Tibial artery (tissue), 4 donors: ENCODE data around the gene RFK.

ENCODE experiments used
- DNase-seq, 2 donors: peaks; one replicate each; pipeline ENCODE4 v3.0.0-alpha.2; 2019
- H3K27ac ChIP-seq, 2 donors: fragments of 200-600 bp; sonication (generic) in 1 of 2; 1 replicate in 1 of 2; 2 replicates in 1 of 2; pipeline ENCODE4 v1.5.1; 2018 to 2019; ENCODE audit warnings: mild to moderate bottlenecking in 1 of 2
- H3K27me3 ChIP-seq, 2 donors: fragments of 200-600 bp; sonication (generic) in 1 of 2; one replicate each; pipeline versions ENCODE4 v1.5.1 to v1.6.0; 2016 to 2019
- H3K36me3 ChIP-seq, 3 donors: fragments of 200-600 bp; sonication (generic) in 2 of 3; one replicate each; pipeline ENCODE4 v1.5.1; 2016 to 2019; ENCODE audit warnings: mild to moderate bottlenecking in 2 of 3
- H3K4me1 ChIP-seq, 4 donors: fragments of 200-600 bp; sonication (generic) in 2 of 4; 1 replicate in 3 of 4; 2 replicates in 1 of 4; pipeline ENCODE4 v1.5.1; 2016 to 2019
- H3K4me3 ChIP-seq, 2 donors: fragments of 200-600 bp; sonication (generic) in 1 of 2; 1 replicate in 1 of 2; 2 replicates in 1 of 2; pipeline ENCODE4 v1.5.1; 2018 to 2019; ENCODE audit warnings: mild to moderate bottlenecking in 2 of 2
- H3K9me3 ChIP-seq, 3 donors: fragments of 200-600 bp; sonication (generic) in 1 of 3; one replicate each; pipeline ENCODE4 v1.5.1; 2016 to 2019
- intact Hi-C: fragments of 100-400 bp; cut with DNase I; formaldehyde crosslinking; loops from one replicate; pipeline ENCODE4 v1.15.0; 2023; ENCODE audit warnings: low total_unique reads
- TF ChIP-seq, protein P1 (sequence below), 2 experiments: fragments of 200-600 bp in 1 of 2; fragments of 450-650 bp in 1 of 2; IDR thresholded peaks; one replicate each; pipeline ENCODE4 v1.5.1; 2017 to 2019; ENCODE audit warnings: antibody characterized with exemption in 2 of 2, mild to moderate bottlenecking in 1 of 2, moderate library complexity in 1 of 2

Gene RFK

DNA sequence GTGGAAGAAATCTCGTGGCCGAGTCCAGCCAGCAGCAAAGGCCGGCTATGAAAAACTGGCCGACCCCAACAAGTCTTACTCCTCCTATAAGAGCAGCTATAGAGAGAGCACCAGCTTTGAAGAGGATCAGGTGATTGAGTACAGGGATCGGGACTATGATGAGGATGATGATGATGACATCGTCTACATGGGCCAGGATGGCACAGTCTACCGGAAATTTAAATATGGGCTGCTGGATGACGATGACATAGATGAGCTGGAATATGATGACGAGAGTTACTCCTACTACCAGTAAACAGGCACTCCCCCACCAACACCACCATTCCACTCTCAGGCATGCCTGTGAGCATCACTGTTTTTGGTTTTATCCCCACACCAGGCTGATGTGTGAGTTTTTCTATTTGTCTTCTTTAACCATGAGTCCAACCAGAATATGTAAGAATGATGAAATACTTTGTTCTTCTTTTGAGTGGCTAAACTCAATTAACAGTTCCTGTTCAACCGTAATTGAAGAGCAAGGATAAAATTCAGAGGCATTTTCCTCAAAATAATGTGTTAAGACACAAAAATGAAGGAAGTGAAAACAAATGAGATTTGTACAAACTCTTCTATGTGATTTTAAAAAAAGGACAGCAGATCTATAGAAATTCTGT is 35.5 kb downstream of the RFK start:
- intact Hi-C loops = no loop called here
- Histone ChIP-seq H3K27ac (no peak overlapping the region), H3K36me3 (no peaks in the 10 kb centered on the region), H3K4me1 (no peaks in the 10 kb centered on the region), H3K27me3 (no peaks in the 10 kb centered on the region), H3K9me3 (no peaks in the 10 kb centered on the region), H3K4me3 (no peak overlapping the region)
- TF ChIP-seq, protein P1, sequence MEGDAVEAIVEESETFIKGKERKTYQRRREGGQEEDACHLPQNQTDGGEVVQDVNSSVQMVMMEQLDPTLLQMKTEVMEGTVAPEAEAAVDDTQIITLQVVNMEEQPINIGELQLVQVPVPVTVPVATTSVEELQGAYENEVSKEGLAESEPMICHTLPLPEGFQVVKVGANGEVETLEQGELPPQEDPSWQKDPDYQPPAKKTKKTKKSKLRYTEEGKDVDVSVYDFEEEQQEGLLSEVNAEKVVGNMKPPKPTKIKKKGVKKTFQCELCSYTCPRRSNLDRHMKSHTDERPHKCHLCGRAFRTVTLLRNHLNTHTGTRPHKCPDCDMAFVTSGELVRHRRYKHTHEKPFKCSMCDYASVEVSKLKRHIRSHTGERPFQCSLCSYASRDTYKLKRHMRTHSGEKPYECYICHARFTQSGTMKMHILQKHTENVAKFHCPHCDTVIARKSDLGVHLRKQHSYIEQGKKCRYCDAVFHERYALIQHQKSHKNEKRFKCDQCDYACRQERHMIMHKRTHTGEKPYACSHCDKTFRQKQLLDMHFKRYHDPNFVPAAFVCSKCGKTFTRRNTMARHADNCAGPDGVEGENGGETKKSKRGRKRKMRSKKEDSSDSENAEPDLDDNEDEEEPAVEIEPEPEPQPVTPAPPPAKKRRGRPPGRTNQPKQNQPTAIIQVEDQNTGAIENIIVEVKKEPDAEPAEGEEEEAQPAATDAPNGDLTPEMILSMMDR (IDR thresholded peaks at IDR 0.05) = no peak
- DNase-seq = no peak

DNA sequence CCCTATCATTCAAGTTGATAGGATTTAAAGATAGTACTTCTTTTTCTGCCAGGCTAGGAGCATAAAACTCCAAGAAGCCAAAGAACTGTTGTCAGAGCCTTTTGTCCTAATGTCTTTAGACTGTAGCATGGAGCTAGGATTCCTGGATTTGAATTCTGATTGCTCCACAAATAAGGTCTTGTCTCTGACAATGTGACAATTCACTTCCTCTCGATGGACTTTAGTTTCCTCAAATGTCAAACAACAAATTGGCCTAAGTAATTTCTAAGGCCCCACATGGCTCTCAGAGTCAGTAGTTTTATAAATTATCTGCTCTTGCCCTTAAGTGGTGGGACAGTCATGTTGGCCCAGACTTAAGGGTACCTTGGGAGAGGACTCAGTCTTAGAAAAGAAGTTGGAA is 36.7 kb downstream of the RFK start:
- no peak for DNase-seq
- intact Hi-C loops = no loop called here
- Histone ChIP-seq H3K4me3 (no peak overlapping the region), H3K4me1 (no peaks in the 10 kb centered on the region), H3K36me3 (no peaks in the 10 kb centered on the region), H3K9me3 (no peaks in the 10 kb centered on the region), H3K27me3 (no peaks in the 10 kb centered on the region), H3K27ac (no peak overlapping the region)
- TF ChIP-seq, protein P1 (IDR thresholded peaks at IDR 0.05) = no peak

DNA sequence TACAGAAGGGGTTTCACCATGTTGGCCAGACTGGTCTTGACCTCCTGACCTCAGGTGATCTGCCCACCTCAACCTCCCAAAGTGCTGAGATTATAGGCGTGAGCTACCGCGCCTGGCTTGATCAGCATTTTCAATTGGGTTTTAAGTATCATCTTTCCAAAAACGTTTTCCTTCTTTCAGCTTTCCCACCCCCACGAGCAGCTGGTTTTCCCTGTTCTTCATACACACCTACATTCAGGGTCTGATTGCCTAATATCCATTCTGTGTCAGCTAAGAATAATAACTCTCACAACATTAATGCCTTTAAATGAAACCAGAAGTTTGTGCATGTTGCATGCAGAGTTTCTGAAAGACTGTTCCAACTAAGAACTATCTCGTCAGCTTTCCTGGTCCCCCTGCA is 38.3 kb downstream of the RFK start:
- Histone ChIP-seq H3K36me3 (no peaks in the 10 kb centered on the region), H3K27ac (no peak overlapping the region), H3K4me3 (no peak overlapping the region), H3K9me3 (no peaks in the 10 kb centered on the region), H3K27me3 (no peaks in the 10 kb centered on the region), H3K4me1 (no peaks in the 10 kb centered on the region)
- no peak for DNase-seq
- TF ChIP-seq, protein P1 (IDR thresholded peaks at IDR 0.05) = no peak
- intact Hi-C loops = no loop called here

DNA sequence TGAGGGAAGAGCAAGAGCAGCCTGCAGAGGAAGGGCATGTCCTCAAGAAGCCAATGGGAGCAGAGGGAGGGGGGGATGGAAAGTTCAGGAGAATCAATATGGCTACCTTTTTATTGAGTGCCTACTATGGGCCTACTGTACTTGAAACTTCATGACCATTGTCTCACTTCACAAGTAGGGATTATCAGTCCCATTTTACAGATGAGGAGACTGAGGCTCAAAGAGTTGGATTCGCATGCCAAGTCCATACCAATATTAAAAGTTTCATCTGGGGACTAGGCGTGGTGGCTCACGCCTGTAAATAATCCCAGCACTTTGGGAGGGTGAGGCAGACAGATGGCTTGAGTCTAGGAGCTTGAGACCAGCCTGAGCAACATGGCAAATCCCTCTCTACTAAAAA is 40.0 kb downstream of the RFK start:
- H3K27ac ChIP-seq = no peak overlapping the region
- no peaks in the 10 kb centered on the region for H3K4me1 ChIP-seq
- intact Hi-C loops = no loop called here
- no peaks in the 10 kb centered on the region for H3K36me3 ChIP-seq
- no peak overlapping the region for H3K4me3 ChIP-seq
- no peaks in the 10 kb centered on the region for H3K9me3 ChIP-seq
- DNase-seq = no peak
- H3K27me3 ChIP-seq = no peaks in the 10 kb centered on the region
- TF ChIP-seq, protein P1 (IDR thresholded peaks at IDR 0.05) = no peak

DNA sequence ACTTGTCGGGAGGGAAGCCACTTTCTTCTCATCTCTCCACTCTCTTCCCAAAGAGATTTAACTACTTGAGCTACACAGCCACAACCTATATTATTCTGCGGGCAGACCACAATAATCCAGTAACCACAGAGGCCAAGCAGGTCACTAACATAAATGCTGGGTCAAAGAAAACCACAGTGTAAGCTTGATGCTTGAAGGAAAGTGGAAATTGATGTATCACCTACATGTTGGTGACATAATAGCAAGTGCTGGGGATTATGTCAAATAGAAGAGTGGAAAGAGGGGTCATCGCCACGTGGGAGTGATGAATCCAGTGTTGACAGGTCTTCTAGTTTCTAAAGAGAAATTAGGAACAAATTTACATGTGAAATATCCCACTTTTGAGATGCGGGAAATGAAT is 40.9 kb downstream of the RFK start:
- no peak for DNase-seq
- intact Hi-C loops = no loop called here
- H3K4me1 ChIP-seq = no peaks in the 10 kb centered on the region
- H3K36me3 ChIP-seq = no peaks in the 10 kb centered on the region
- no peaks in the 10 kb centered on the region for H3K9me3 ChIP-seq
- no peak overlapping the region for H3K27ac ChIP-seq
- TF ChIP-seq, protein P1 (IDR thresholded peaks at IDR 0.05) = no peak
- H3K27me3 ChIP-seq = no peaks in the 10 kb centered on the region
- H3K4me3 ChIP-seq = no peak overlapping the region
